NCI-H748 (cell line): Measurements from ENCODE around the gene NPTXR.
"Not testable (repeated sequence)": the region's sequence is repeated elsewhere in the genome, so short reads cannot be mapped to it uniquely, and the experiment has no call there.

Experiments used
- DNase-seq: peaks from one replicate; lab custom pipeline; 2025; ENCODE audit not compliant: unreplicated experiment; lab: John Stamatoyannopoulos, UW

Gene NPTXR

DNA sequence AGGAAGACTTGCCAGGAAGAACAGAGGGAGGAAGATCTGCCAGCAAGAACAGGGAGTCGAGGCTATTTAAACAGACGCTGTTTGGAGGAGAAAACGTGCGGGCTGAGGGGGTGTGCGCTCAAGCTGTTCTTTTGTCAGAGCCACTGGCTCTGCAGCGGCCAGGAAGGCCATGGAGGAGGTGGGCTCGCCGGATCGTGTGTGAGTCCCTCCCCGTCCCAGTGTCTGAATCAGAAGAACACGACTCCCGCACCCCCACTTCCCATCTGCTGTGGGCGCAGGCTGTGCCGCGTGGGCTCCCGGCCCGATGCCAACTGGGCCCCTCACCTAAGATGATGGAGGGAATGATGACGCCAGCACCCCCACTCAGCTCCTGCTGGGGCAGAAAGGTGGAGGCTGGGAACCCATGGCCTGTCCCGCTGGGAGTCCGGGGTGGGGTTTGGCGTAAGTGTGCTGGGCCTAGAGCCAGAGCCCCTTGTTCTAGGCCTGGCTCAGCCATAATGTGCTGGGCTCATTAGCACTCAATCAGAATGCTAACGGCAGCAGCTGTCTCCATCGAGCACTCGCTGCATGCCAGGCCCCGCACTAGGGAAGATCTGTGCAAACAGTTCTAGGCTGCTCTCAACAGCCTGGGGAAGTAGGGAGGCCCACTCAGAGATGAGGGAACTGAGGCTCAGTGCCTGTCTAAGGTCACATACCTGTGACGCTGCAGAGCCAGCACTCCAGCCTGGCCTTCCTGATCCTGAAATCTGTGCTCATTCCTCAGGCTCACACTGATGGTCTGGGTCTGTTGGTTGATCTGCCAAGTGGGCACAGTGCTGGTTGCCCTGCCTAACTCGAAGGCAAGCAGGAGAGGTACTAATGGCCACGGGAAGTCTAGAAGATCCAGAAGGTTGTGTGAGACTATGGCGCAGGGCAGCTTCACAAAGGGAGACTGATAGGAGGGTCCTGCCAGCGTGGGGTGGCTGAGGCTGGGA is 11.5 kb downstream of the NPTXR start:
- no peak for DNase-seq

GRCh38 chr22:38831166-38831945 is 12.5 kb downstream of the NPTXR start:
- no peak for DNase-seq

DNA sequence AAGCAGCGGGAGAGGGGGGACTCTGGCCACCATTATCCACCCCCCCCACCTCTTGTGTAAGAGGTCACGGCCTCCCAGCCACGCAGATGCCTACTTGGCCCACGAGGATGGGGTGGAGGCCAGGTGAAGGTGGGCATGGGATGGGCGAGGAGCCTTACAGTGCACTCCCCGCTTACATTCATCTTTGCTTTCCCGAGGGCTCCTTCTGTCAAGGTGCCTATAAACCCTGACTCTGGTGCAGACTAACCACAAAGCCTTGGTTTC is 13.1 kb downstream of the NPTXR start:
- DNase-seq = no peak

- DNase-seq = no peak
Observed at GRCh38 chr22:38830026-38830844, 13.6 kb downstream of the NPTXR start.

DNA sequence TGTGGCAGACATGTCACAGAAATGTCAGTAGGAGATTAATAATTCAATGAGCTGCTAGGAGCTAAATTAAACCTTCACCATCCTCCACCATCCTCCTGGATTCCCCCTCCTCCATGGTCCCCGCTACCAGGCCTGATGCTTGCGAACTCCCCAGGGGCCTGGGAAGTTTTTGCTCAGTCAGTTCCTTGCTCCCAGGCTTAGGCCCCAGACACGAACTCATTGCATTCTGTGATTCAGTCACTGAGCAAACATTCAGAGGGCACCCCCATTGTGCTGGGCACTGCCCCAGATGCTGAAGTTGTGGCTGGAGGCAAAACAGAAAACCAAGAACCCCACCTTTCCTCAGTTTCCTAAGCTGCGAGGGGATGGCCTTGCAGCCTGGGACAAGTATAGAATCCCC is 14.3 kb downstream of the NPTXR start:
- DNase-seq = no peak

- DNase-seq = no peak
Observed at GRCh38 chr22:38828616-38829205, 15.1 kb downstream of the NPTXR start.

GRCh38 chr22:38828191-38828590 is 15.6 kb downstream of the NPTXR start:
- no peak for DNase-seq

DNA sequence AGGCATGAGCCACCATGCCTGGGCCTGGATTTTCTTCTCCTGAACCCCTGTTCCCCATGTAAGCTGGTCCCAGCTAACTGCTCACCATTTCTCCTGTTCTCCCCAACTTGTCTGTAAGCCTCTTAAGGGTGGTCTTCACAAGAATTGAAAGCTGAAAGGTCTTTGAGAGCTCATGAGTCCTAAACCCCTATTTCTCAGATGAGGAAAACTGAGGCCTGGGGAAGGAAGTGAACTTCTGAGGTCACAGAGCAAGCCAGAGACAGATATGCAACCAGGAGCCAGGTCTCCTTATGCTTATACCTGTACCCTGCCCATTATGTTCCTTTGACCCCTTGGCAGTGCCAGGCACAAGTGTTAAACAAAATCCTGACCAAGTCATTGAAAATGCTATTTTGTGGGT is 16.3 kb downstream of the NPTXR start:
- no peak for DNase-seq

- no peak for DNase-seq
Observed at GRCh38 chr22:38826801-38827200, 17.0 kb downstream of the NPTXR start.

DNA sequence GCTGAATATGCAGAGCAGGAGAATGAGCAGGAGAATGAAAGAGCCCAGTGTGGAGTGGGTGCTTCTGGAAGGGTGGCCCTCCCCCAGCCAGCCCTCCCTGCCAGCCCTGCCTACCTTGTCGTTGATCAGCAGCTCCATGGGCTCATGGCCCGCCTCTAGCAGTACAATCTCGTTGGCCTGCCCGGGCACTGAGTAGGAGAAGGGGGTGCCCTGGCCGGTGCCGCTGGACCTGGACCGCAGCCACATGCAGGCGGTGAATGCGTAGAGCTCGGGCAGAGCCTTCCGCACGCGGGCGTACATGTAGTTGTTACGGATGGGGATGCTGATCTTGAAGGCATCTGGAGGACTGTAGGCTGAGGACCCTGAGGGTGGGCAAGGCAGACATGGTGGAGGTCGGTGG is 17.4 kb downstream of the NPTXR start:
- DNase-seq = no peak

DNA sequence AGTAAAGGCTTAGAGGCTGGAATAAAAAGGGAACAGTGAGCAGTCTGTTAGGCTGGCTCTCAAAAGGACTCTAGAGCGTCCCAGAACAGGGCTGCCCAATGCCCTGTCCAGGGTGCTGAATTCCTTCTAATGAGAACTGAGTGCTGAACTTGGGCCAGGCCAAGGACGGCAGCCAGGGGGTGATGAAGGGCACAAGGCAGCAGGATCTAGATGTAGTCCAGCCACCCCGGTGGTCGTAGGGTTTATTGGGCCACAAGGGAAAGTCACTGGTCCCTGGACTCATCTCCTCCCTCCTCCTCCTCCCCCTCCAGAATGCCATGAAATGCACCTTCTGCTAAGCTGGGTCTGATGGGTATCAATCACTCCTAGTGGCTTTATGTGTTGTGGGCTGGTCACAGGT is 19.2 kb downstream of the NPTXR start:
- DNase-seq = no peak

GRCh38 chr22:38823637-38824036 is 20.2 kb downstream of the NPTXR start:
- no peak for DNase-seq

- DNase-seq = no peak
Observed at GRCh38 chr22:38823076-38823475, 20.8 kb downstream of the NPTXR start.

DNA sequence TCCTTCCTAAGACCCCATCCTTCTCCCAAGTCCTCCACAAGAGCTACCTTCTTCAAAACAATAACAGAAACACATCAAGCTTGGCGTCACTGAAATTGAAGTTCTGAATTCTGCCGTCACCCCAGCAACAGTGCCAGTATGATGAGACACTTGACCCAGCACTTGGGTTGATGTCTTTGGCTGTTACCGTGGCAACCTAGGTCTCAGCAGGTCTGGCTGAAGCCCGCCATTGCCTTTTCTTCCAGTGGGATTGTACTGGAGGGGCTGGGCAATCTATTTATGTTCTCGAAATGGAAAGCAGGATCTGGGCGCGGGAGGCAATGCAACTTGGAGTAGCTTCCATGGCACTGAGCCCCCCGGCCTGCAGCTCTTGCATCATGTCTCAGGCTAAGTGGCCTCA is 23.8 kb downstream of the NPTXR start:
- DNase-seq = peak; percentile 34

- no peak for DNase-seq
Observed at GRCh38 chr22:38819387-38819940, 24.4 kb downstream of the NPTXR start.

DNA sequence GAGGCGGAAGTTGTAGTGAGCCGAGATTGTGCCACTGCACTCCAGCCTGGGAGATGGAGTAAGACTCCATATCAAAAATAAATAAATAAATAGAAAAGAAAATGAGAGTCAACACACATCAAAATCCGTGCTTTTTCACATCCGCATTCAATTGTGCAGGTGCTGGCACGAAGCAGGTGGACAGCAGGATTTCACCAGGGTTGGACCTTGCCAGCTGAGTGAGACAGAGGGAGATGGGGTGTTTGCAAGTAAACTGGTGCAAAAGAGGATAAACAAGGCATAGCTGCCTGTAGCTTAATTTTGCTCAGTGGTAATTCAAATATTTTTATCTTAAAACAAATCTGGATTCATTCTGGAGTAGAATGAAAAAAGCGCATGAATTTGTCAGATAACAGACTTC is 26.6 kb downstream of the NPTXR start:
- DNase-seq = no peak

DNA sequence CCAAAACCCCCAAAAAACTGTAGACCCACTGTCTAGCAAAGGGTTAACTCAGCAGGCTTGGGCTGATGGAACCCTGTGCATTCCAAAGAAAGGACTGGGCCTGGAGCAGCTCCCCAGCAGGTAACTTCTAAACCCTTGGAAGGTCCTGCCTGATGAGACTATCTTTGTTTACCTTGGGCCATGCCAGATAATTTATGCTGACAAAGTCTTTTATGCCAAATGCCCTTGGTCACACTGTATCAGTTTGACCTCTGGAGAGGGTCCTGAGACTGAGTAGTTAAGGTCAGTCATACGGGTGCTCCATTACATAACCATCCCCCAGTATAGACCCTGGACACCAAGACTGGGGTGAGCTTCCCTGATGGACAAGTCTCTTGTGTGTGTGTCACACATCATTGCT is 28.0 kb downstream of the NPTXR start:
- no peak for DNase-seq

DNA sequence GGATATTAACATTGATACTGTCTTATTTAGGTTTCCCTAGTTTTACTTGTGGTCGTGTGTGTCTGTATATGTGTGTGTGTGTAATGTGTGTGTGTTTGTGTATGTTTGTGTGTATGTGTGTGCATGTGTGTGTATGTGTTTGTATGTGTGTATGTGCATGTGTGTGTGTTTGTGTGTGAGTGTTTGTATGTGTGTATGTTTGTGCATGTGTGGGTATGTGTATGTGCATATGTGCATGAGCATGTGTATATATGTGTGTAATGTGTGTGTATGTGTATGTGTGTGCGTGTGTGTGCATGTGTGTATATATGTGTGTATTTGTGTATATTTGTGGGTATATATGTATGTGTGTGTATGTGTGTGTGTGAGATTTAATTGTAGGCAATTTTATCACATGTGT is 32.6 kb downstream of the NPTXR start:
- no peak for DNase-seq

- DNase-seq = not testable (repeated sequence)
Observed at GRCh38 chr22:38805041-38805593, 38.7 kb downstream of the NPTXR start.

- no peak for DNase-seq
Observed at GRCh38 chr22:38802671-38803121, 41.1 kb downstream of the NPTXR start.
